GM12878 (cell line): ENCODE results near the gene UVSSA.

Source experiments
- BCL11A ChIP-seq: IDR thresholded peaks from 2 replicates; pipeline ENCODE4 v1.6.1; 2011; ENCODE audit warnings: low read depth, low read length
- CHD4 ChIP-seq: fragments of 200-600 bp; sonication (generic); IDR thresholded peaks from 2 replicates; pipeline ENCODE4 v1.6.1; 2016; ENCODE audit warnings: mild to moderate bottlenecking
- EP300 ChIP-seq, 2 experiments: fragments of 150-350 bp in 1 of 2; IDR thresholded peaks; 2 replicates each; pipeline ENCODE4 v1.6.1; 2011 to 2012; ENCODE audit warnings: low read depth in 2 of 2, low read length in 2 of 2, borderline replicate concordance in 1 of 2, improper control_type of control experiment in 1 of 2, inconsistent platforms in 1 of 2; ENCODE audit not compliant: control insufficient read depth in 1 of 2
- POLR2A ChIP-seq: IDR thresholded peaks from 2 replicates; pipeline ENCODE4 v1.6.1; 2011; ENCODE audit warnings: low read depth, mild to moderate bottlenecking, low read length
- POLR2AphosphoS2 ChIP-seq: IDR thresholded peaks from 2 replicates; pipeline ENCODE4 v1.6.1; 2011; ENCODE audit warnings: low read depth, mild to moderate bottlenecking, low read length, improper control_type of control experiment, moderate library complexity
- RAD51 ChIP-seq: fragments of 450-650 bp; IDR thresholded peaks from 2 replicates; pipeline ENCODE4 v1.6.1; 2016; ENCODE audit warnings: moderate library complexity, mild to moderate bottlenecking, inconsistent platforms
- RCOR1 ChIP-seq: conservative IDR thresholded peaks from 2 replicates; pipeline ENCODE4 v1.6.1; 2012; ENCODE audit warnings: low read depth, low read length, improper control_type of control experiment
- ZNF274 ChIP-seq: IDR thresholded peaks from one replicate; pipeline ENCODE4 v1.8.0; 2011; ENCODE audit not compliant: insufficient read length, insufficient read depth
- TF ChIP-seq, protein P1 (sequence below): IDR thresholded peaks from 2 replicates; pipeline ENCODE4 v1.6.1; 2012; ENCODE audit warnings: low read depth, low read length, improper control_type of control experiment

DNA sequence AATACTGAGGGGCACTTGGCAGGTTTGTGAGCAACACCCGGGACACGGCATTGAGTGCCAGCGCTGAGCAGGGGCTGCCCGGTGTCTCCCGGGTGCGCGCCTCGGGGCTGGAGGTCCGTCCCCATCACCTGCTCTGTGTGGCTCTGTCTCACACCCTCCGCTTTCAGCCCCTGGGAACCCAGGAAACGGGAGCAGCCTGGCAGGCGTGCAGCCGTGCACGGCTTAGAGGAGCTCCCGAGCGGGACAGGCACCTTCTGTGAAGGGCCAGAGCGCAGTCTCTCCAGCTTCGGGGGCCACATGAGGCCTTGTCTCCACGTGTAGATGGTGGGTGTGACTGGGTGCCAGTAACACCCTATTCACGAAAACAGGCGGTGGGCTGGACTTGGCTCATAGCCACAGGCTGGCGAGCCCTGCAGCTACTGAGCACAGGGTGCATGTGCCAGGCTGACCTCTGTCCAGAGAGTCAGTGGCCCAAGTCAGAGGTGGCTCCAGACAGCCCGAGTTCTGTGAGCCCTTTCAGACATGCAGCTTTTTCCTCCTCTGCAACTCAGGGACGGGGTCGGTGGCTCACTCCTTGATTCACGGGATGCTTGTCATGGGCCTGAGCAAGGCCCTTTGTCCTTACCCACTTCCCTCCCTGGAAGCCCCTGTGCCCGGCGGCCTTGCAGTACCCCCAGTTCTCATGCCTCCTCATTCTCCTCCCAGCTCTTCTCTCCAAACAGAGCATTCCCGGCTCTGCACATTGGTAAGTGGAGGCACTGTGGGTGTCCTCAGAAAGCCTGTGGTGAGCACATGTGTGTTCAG is 23.5 kb downstream of the UVSSA start:
- TF ChIP-seq POLR2A, result no peak
- TF ChIP-seq RAD51, result no peak
- TF ChIP-seq CHD4, result no peak
- TF ChIP-seq BCL11A, result no peak
- TF ChIP-seq EP300 (IDR thresholded peaks at IDR 0.05; ENCODE audit: borderline replicate concordance in 1 of 2, control insufficient read depth in 1 of 2, low read depth in 2 of 2, low read length in 2 of 2), result no peak
- TF ChIP-seq, protein P1, sequence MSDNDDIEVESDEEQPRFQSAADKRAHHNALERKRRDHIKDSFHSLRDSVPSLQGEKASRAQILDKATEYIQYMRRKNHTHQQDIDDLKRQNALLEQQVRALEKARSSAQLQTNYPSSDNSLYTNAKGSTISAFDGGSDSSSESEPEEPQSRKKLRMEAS, result no peak
- no peak for TF ChIP-seq ZNF274
- no peak for TF ChIP-seq RCOR1
- no peak for TF ChIP-seq POLR2AphosphoS2
